Measurements from ENCODE around the gene TNFRSF18.

DNA sequence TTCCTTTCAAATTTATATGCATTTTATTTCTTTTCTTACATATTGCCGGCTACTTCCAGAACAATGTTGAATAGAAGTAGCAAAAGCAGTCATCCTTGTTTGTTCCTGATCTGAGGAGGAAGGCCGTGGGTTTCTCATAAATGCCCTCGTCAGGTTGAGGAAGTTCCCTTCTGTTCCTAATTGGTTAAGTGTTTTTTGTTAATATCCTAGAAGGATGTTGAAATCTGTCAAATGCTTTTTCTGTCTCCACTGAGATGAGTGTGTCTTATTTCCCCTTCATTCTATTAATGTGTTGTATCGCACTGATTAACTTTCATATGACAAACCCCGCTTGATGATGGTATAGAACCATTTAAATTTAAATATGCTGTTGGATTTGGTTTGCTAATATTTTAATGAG, 17.3 kb downstream of the TNFRSF18 start:
- no peak for TF ChIP-seq GABPA (IDR thresholded peaks at IDR 0.05; ENCODE audit: low read depth)
- no peak for TF ChIP-seq SP1 (IDR thresholded peaks at IDR 0.05; ENCODE audit: low read depth, low read length)
- no peak for TF ChIP-seq RB1 (IDR thresholded peaks at IDR 0.05; ENCODE audit: borderline replicate concordance)
- TF ChIP-seq EZH2 (IDR thresholded peaks at IDR 0.05; ENCODE audit: borderline replicate concordance, control insufficient read depth, low read depth, low read length) = no peak
- TF ChIP-seq TCF7 (IDR thresholded peaks at IDR 0.05; ENCODE audit: borderline replicate concordance) = no peak
- TF ChIP-seq, protein P1, sequence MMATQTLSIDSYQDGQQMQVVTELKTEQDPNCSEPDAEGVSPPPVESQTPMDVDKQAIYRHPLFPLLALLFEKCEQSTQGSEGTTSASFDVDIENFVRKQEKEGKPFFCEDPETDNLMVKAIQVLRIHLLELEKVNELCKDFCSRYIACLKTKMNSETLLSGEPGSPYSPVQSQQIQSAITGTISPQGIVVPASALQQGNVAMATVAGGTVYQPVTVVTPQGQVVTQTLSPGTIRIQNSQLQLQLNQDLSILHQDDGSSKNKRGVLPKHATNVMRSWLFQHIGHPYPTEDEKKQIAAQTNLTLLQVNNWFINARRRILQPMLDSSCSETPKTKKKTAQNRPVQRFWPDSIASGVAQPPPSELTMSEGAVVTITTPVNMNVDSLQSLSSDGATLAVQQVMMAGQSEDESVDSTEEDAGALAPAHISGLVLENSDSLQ (IDR thresholded peaks at IDR 0.05) = no peak
- TF ChIP-seq, protein P2, sequence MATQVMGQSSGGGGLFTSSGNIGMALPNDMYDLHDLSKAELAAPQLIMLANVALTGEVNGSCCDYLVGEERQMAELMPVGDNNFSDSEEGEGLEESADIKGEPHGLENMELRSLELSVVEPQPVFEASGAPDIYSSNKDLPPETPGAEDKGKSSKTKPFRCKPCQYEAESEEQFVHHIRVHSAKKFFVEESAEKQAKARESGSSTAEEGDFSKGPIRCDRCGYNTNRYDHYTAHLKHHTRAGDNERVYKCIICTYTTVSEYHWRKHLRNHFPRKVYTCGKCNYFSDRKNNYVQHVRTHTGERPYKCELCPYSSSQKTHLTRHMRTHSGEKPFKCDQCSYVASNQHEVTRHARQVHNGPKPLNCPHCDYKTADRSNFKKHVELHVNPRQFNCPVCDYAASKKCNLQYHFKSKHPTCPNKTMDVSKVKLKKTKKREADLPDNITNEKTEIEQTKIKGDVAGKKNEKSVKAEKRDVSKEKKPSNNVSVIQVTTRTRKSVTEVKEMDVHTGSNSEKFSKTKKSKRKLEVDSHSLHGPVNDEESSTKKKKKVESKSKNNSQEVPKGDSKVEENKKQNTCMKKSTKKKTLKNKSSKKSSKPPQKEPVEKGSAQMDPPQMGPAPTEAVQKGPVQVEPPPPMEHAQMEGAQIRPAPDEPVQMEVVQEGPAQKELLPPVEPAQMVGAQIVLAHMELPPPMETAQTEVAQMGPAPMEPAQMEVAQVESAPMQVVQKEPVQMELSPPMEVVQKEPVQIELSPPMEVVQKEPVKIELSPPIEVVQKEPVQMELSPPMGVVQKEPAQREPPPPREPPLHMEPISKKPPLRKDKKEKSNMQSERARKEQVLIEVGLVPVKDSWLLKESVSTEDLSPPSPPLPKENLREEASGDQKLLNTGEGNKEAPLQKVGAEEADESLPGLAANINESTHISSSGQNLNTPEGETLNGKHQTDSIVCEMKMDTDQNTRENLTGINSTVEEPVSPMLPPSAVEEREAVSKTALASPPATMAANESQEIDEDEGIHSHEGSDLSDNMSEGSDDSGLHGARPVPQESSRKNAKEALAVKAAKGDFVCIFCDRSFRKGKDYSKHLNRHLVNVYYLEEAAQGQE (IDR thresholded peaks at IDR 0.05; ENCODE audit: low read depth, low read length) = no peak
- no peak for TF ChIP-seq CHD2 (IDR thresholded peaks at IDR 0.05; ENCODE audit: borderline replicate concordance, low read depth, low read length)
- no peak for TF ChIP-seq BCL11A (IDR thresholded peaks at IDR 0.05; ENCODE audit: low read depth, low read length)
- no peak for TF ChIP-seq POLR2A (IDR thresholded peaks at IDR 0.05; ENCODE audit: low read depth, low read length)
- TF ChIP-seq, protein P3, sequence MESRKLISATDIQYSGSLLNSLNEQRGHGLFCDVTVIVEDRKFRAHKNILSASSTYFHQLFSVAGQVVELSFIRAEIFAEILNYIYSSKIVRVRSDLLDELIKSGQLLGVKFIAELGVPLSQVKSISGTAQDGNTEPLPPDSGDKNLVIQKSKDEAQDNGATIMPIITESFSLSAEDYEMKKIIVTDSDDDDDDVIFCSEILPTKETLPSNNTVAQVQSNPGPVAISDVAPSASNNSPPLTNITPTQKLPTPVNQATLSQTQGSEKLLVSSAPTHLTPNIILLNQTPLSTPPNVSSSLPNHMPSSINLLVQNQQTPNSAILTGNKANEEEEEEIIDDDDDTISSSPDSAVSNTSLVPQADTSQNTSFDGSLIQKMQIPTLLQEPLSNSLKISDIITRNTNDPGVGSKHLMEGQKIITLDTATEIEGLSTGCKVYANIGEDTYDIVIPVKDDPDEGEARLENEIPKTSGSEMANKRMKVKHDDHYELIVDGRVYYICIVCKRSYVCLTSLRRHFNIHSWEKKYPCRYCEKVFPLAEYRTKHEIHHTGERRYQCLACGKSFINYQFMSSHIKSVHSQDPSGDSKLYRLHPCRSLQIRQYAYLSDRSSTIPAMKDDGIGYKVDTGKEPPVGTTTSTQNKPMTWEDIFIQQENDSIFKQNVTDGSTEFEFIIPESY (IDR thresholded peaks at IDR 0.05) = no peak
- TF ChIP-seq, protein P4, sequence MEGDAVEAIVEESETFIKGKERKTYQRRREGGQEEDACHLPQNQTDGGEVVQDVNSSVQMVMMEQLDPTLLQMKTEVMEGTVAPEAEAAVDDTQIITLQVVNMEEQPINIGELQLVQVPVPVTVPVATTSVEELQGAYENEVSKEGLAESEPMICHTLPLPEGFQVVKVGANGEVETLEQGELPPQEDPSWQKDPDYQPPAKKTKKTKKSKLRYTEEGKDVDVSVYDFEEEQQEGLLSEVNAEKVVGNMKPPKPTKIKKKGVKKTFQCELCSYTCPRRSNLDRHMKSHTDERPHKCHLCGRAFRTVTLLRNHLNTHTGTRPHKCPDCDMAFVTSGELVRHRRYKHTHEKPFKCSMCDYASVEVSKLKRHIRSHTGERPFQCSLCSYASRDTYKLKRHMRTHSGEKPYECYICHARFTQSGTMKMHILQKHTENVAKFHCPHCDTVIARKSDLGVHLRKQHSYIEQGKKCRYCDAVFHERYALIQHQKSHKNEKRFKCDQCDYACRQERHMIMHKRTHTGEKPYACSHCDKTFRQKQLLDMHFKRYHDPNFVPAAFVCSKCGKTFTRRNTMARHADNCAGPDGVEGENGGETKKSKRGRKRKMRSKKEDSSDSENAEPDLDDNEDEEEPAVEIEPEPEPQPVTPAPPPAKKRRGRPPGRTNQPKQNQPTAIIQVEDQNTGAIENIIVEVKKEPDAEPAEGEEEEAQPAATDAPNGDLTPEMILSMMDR (IDR thresholded peaks at IDR 0.05 in 2 of 3, conservative IDR thresholded peaks at IDR 0.05 in 1 of 3; ENCODE audit: control insufficient read depth in 2 of 3, extremely low read depth in 1 of 3, insufficient read depth in 1 of 3, low read depth in 3 of 3, low read length in 3 of 3) = no peak
- no peak for TF ChIP-seq CREB1 (IDR thresholded peaks at IDR 0.05; ENCODE audit: low read depth)
